Stomach smooth muscle (tissue), 2 donors: ENCODE data around the gene OR52M1.

ENCODE experiments used
- H3K27ac ChIP-seq: one replicate; pipeline ENCODE4 v1.7.0; 2013; ENCODE audit warnings: mild to moderate bottlenecking, low read length, inconsistent platforms
- H3K27me3 ChIP-seq, 2 donors: one replicate each; pipeline ENCODE4 v1.7.0; 2013; ENCODE audit warnings: low read length in 2 of 2; ENCODE audit not compliant: insufficient read depth in 2 of 2, control insufficient read depth in 1 of 2
- H3K36me3 ChIP-seq, 2 donors: one replicate each; pipeline ENCODE4 v1.7.0; 2013; ENCODE audit warnings: low read length in 2 of 2; ENCODE audit not compliant: control insufficient read depth in 2 of 2, insufficient read depth in 2 of 2
- H3K4me1 ChIP-seq: one replicate; pipeline ENCODE4 v1.7.0; 2013; ENCODE audit warnings: low read length; ENCODE audit not compliant: control insufficient read depth, insufficient read depth
- H3K4me3 ChIP-seq, 2 donors: one replicate each; pipeline ENCODE4 v1.7.0; 2013; ENCODE audit warnings: low read length in 2 of 2
- H3K9ac ChIP-seq, 2 donors: one replicate each; pipeline ENCODE4 v1.7.0; 2013; ENCODE audit warnings: low read length in 2 of 2, mild to moderate bottlenecking in 1 of 2
- H3K9me3 ChIP-seq, 2 donors: one replicate each; pipeline ENCODE4 v1.7.0; 2013; ENCODE audit warnings: low read length in 2 of 2; ENCODE audit not compliant: control insufficient read depth in 2 of 2
- donor health status: healthy.
- donor health status: Pancreatic carcinoma.

Gene OR52M1

DNA sequence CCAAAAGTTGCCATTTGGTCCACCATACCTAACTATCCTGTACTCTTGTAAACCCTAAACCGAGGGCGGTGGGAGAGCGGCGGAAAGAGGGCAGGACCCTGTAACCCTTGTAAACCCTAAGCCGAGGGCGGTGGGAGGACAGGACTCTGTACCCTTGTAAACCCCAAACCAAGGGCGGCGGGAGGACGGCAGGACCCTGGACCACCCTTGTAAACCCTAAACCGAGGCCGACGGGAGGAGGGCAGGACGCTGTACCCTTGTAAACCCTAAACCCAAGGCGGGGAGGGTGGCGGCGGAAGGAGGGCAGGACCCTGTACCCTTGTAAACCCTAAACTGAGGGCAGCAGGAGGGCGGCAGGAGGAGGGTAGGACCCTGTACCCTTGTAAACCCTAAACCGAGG, 24.1 kb downstream of the OR52M1 start:
- peaks cover 0 to 2% of the 10 kb centered on the region in 2 donors for H3K9me3 ChIP-seq
- no peaks in the 10 kb centered on the region for H3K27me3 ChIP-seq
- H3K9ac ChIP-seq: no peak overlapping the region
- no peaks in the 10 kb centered on the region for H3K4me1 ChIP-seq
- no peak overlapping the region for H3K27ac ChIP-seq
- no peak overlapping the region for H3K4me3 ChIP-seq
- no peaks in the 10 kb centered on the region for H3K36me3 ChIP-seq

DNA sequence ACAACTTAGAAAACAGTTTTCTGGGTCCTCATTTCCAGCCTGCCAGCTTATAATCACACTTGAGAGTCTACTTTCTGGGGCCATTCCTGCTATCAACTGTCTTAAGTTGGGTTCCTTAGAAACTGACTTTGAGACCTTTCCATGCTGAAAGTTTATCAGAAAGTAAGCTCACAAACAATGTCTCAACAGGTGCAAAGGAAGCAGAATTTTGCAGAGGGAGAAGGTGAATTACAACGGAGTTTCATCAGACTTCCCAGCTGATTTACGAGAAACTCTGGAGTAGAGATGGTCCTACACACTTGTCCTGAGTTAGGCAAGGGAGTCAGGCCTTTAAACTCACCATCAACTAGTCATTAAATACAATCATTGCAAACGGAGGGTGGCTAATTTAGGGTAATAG, 31.9 kb downstream of the OR52M1 start:
- Histone ChIP-seq H3K36me3 (no peaks in the 10 kb centered on the region), H3K4me3 (no peak overlapping the region), H3K4me1 (no peaks in the 10 kb centered on the region), H3K9me3 (no peaks in the 10 kb centered on the region), H3K27me3 (no peaks in the 10 kb centered on the region), H3K27ac (no peak overlapping the region), H3K9ac (no peak overlapping the region)

DNA sequence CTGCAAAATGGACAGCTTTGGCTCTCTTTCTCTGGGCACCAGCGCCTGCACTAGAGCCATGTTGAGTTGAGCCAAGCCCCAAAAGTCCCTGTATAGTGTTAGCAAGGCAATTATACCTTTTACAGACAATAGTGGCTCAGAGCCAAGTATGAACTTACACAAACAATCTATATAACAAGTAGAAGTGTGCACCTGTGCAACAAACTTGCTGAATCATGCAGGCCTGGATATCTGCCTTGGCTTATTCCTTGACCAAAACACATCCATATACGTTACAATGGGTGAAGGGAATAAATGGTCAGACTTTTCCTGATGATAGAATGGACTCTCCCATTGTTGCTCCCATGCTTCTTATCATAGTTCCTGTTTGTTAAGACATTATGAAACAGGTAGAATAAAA, 32.8 kb downstream of the OR52M1 start:
- no peak overlapping the region for H3K9ac ChIP-seq
- no peak overlapping the region for H3K4me3 ChIP-seq
- H3K9me3 ChIP-seq: no peaks in the 10 kb centered on the region
- no peaks in the 10 kb centered on the region for H3K36me3 ChIP-seq
- no peaks in the 10 kb centered on the region for H3K27me3 ChIP-seq
- H3K4me1 ChIP-seq: no peaks in the 10 kb centered on the region
- H3K27ac ChIP-seq: no peak overlapping the region

DNA sequence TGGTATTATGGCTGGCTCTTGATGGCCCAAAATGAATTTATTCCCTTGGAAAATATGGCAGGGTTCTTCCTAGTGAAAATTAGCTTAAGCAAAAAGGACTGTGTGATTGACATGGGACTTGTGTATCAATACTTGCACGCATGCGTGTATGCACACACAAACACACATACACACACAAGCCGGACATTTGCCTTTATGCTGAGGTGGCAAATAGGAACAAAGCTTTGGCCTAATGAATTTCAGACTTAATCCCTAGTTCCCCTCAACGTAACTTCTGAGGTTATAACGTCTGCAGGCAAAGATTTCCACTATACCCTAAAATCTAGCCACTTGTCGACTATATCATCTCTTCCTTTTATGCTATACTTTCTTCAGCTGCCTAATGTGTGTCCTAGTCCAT, 33.6 kb downstream of the OR52M1 start:
- no peaks in the 10 kb centered on the region for H3K36me3 ChIP-seq
- no peaks in the 10 kb centered on the region for H3K4me1 ChIP-seq
- no peak overlapping the region for H3K27ac ChIP-seq
- H3K27me3 ChIP-seq: no peaks in the 10 kb centered on the region
- H3K4me3 ChIP-seq: no peak overlapping the region
- H3K9me3 ChIP-seq: no peaks in the 10 kb centered on the region
- H3K9ac ChIP-seq: no peak overlapping the region

DNA sequence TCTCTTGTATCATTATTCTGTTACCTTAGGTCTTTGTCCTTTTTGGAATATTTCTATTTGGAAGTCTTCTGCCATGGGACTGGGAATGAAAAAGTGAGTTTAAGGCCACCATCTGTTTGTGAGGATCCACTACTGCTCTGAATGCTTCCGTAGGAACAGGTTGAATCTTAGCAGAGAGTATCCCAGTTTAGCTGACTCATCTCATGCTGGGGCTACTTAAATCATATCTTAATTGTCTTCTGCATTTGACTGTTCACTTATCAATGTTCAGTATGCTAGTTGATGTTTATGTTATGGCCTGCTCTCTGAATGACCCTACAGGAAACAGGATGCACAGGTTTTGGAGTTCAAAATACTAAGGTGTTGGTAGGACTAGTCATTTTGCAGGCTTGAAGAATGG, 35.1 kb downstream of the OR52M1 start:
- Histone ChIP-seq H3K27me3 (no peaks in the 10 kb centered on the region), H3K4me1 (no peaks in the 10 kb centered on the region), H3K36me3 (no peaks in the 10 kb centered on the region), H3K9me3 (no peaks in the 10 kb centered on the region), H3K4me3 (no peak overlapping the region), H3K9ac (no peak overlapping the region), H3K27ac (no peak overlapping the region)

DNA sequence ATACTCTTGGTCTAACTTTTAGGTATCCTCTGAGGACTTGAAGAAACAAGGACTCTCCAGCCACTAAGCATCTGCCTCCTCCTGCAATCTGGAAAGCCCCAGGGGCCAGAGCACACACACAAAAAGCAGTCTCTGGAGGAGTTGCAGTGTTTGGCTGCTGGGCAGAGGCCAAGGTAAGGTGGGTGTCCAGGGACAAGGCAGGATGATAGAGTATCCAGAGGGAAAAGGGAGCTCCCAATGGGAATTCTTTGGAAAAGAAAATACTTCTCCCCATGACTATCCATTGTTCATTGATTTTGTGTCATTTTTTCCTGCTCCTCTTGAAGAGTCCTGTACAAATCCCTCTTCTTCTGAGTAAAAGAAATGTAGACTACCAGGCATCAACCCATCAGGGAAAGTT, 36.5 kb downstream of the OR52M1 start, which contains the start of gene OR52I2:
TSS of gene OR52I2 (plus strand) at position 301 of the 400 bp plus-strand sequence.
- Histone ChIP-seq H3K27me3 (no peaks in the 10 kb centered on the region), H3K27ac (no peak within 1 kb of the TSS), H3K9me3 (no peaks in the 10 kb centered on the region), H3K36me3 (no peaks in the 10 kb centered on the region), H3K9ac (no peak within 1 kb of the TSS), H3K4me3 (no peak within 1 kb of the TSS), H3K4me1 (no peaks in the 10 kb centered on the region)

DNA sequence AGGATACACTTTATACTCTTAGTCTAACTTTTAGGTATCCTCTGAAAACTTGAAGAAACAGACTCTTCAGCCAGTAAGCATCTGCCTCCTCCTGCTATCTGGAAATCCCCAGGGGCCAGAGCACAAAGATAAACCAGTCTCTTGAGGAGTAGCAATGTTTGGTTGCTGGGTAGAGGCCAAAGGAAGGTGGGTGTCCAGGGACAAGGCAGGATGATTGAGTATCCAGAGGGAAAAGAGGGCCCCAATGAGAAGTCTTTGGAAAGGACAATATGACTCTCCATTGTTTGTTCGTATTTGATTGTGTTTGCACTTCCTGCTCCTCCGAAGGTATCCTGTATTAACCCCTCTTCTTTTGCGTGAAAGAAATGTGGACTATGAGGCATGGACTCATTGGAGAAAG, 44.0 kb downstream of the OR52M1 start:
- H3K4me1 ChIP-seq: no peaks in the 10 kb centered on the region
- H3K27me3 ChIP-seq: no peaks in the 10 kb centered on the region
- no peaks in the 10 kb centered on the region for H3K36me3 ChIP-seq
- no peaks in the 10 kb centered on the region for H3K9me3 ChIP-seq
- no peak overlapping the region for H3K4me3 ChIP-seq
- H3K9ac ChIP-seq: no peak overlapping the region
- no peak overlapping the region for H3K27ac ChIP-seq

DNA sequence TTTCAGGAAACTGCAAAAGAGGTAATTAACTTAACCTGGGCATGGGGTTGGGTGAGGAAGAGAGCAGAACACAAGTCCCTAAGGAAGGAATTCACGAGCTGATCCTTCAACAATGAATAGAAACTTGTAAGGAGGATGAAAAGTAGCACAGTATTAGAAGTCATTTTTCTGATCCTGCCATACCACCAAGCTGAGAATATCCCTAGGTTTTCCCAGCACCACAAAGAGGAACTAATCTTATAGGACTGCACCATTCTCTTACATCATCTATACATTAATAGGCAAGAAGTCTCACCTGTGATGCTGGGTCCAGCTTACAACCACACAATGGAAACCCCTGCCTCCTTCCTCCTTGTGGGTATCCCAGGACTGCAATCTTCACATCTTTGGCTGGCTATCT, 48.7 kb downstream of the OR52M1 start, which contains the start of gene OR52I1:
TSS of gene OR52I1 (plus strand) at position 301 of the 400 bp plus-strand sequence. CDS start at position 301, 0 bp downstream.
- Histone ChIP-seq H3K27ac (no peak within 1 kb of the TSS), H3K36me3 (peaks cover 5 to 6% of the 10 kb centered on the region in 2 donors), H3K9ac (no peak within 1 kb of the TSS), H3K27me3 (no peaks in the 10 kb centered on the region), H3K9me3 (no peaks in the 10 kb centered on the region), H3K4me3 (no peak within 1 kb of the TSS), H3K4me1 (no peaks in the 10 kb centered on the region)
